RKO (cell line): ENCODE results near the gene ABI3BP.

Experiments used
- DNase-seq: peaks from one replicate; pipeline ENCODE4 v3.0.0-alpha.2; 2016; ENCODE audit warnings: low spot score

Gene ABI3BP

DNA sequence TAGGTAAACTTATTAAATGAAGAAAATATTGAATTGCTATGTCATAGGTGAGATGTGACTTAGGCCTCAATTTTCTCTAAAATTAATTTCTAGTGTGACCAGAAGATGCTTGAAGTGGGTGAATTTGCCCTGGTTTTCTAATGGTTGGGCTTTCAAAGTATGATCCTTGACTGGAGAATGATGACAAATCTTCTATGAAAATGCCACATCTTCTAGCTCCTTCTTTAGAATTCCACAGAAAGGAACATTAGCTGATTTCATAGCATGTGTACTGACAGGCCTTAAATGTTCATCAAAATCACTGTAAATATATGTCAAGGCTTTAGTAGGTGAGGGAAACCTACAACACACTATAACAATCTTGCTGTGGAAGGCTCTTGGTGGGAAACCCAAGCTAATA is 8.9 kb downstream of the ABI3BP start:
- no peak for DNase-seq

DNA sequence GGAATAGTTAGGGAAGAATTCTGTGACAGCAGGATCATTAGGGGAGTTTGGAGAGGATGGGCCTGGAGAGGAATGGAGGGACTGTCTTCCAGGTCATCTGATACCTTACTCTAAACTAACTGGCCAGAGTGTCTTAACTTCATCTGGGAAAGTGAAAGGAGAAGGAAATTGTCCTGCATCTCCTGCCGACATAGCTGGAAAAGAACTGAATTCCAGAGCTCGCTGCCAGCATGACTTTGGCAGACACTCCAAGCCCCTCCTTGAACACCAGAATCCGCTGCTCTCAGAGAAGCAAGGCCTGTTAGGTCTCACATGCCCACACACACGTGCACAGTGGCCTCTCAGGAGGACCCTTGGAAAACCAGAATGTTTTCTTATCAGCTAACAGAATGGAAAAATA is 10.5 kb downstream of the ABI3BP start:
- no peak for DNase-seq

DNA sequence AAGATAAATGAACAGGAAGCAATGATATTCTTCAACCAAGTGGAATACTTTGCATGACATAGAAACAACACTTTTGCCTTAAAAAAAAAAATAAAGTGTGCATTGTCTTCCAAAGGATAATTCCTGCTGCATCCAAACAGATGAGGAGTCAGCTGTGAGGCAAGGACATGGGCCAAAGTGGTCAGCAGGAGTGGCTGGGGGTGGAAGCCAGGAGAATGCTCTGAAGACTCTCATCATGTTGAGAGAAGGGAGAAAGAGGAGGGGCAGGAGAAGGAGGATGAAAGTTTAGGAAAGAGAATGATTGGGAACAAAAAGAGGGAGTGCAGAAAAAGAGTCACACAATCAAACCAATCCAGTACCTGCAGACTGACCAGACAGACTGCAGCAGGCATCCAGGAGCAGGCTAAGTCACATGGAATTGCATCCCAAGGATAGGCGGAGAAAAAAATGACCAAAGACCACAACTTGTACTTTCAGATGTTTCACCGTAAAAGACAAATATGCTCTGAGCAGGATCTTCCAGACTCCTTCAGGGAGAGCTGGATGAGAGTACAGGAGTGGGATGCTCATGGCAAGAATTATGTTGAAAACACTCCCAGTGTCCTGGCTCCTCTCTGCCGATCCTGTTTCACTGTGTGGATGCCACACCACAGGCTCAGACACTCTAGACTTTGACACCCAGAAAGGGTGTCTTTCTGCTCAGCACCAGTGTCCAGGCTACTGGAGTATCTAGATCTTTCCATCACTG is 11.9 kb downstream of the ABI3BP start:
- no peak for DNase-seq

DNA sequence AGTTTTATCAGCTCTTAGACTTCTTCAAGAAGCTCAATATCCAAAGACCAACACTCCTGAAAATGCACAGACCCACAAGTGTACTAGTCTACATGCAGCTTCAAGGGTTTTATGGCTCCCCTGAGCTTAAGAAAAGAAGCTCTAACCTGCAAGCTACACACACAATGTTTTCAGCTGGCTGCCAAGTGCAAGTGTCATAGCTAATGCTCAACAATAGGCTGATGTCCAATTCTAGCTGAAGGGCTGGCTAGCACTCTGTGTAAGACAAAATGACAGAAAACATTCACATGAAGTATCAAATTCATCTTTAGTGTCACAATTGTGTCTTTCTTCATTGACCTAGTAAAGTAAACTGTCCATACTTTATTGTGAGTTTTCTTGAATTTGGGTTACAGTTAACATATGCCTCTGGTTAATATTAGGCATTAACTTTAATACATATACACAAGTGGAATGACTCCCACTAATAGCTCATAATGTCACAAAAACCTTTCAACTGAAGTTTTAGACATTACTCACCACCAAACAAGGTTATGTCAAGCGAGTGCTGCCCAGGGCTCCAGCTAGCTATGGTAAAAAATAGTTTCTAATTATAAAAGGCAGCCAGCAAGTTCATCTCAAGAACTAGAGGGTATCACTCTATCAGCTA is 15.1 kb downstream of the ABI3BP start:
- no peak for DNase-seq

DNA sequence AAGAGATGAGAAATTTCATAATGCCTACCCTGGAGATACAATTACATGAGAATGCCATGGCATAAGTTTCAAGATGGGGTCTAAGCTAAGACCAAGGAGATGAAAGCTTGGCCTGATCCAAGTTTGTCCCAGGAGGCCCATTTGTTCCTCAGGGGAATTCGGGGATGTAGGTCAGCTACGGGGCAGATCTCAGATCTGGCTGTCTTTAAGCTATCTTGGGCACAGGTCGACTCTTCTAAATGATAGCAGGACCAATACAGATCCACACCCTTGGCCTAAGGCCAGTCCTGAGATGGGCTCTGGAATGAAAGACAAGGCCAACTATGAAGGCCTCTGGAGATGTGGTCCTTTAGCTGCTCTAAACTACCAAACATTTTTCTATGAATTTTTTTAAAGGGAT is 16.6 kb downstream of the ABI3BP start:
- DNase-seq = no peak

DNA sequence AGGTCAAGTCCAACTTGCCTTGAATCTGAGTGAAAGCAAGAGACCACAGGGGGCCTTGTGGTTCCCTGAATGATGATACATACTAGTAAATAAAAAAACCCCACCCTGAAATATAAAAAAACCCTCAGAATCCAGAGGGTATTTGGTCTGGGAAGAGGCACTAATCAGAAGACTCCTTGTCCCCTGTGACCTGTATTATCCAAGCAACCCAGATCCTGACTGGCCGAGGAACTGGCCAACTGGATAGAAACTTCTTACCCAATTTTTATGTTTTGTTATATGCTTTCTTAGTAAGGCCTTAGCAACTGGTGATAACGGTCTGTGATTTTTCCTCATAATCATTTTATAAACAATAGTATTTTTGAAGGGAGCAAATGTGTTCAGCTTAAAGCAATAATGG is 17.5 kb downstream of the ABI3BP start:
- no peak for DNase-seq

DNA sequence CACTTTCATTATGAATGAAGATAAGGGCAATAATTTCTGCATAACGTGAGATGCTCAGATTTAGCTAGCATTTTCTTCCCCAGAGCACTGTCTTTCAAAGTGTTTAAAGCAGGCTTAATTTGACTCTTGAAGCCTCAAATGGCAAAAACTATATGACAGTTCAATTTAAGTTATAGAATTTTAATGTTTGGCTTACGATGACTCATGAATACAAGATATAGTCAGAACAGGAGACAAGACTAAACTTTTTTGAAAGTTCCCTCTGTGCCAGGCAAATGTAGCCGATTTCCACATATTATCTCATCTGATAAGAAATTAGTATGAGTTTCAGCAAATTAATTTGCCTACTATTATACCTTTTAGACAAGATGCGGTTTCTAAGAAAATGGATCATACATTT is 19.6 kb downstream of the ABI3BP start:
- DNase-seq = no peak

DNA sequence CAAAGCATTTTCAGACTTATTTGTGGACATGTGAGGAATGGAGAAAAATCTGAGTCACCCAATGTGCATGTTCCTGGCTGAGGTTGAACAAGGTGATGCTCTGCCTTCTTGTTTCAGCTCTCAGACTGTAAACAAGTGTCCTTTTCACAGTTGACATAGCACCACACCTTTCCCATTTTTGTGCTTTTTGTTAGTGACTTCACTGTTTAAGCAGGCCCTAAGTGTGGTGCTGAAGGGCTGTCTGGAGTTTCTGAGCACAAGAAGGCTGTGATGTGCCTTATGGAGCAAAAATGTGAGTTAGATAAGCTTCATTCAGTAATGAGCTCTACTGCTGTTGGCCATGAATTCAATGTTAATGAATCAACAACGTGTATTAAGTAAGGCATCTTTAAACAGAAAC is 20.4 kb downstream of the ABI3BP start:
- DNase-seq = no peak

DNA sequence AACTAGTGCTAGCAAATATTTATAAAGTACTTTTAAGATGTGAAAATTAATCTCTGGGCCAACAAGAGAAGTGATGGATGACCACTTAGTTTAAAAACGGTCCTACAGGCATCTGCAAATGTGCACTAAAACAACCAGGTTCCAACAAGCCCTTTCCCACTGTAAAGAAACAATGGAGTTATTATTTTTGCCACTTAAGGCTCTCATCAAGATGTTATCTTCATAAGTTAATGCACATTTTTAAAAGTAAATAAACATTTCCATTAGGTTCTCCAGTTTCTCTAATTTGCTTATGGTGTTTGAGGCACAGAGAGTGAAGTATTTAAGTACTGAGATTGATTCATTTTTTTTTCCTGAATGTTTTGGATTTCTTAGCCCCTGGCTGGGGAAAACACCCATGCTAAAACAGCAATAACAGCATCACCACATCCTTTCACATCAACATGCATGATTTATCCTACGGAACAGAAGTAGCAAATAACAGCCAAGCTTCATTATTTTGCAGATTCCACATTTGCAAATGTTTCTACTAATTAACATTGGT is 20.8 kb downstream of the ABI3BP start:
- DNase-seq = no peak

DNA sequence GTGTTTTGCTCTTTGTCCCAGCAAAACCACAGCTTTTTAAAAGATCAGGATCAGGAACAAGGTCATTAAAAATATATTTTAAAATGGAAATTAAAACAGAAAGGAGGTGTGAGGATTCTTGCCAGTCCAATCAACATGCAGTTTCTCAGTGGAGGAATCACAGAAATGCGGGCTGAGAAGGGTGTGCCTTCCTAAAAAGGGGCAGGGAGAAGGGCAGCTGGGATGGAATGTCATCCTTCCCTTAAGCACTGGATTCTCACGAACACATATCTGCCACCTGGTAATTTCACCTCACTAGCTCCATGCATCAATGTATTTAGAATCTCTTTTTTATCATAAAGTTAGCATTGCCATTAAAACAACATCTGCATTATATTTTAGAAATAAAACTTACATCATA is 21.4 kb downstream of the ABI3BP start:
- DNase-seq = no peak

DNA sequence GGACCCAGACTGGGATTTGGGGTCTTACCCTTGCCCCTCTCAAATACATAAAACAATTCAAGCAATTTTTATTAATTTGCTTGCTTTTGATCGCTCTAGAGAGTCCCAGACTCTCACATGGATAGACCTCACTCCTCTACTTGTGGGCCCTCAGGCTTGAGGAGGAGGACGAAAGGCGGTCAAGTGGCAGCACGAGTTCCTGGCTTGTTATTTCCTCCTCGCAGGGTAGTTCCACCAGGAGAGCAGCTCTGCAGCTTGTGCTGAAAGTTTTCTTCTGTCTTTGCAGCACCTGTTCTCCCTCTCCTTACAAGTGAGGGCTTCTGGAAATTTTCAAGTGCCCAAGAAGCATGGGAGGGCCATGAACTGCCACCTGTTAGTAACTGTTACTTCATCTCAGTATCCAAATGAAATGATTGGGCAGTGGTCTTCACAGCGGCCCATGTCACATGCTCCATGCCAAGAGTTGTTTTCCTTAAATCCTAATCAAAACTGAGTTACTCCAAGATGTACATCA is 22.7 kb downstream of the ABI3BP start:
- no peak for DNase-seq

DNA sequence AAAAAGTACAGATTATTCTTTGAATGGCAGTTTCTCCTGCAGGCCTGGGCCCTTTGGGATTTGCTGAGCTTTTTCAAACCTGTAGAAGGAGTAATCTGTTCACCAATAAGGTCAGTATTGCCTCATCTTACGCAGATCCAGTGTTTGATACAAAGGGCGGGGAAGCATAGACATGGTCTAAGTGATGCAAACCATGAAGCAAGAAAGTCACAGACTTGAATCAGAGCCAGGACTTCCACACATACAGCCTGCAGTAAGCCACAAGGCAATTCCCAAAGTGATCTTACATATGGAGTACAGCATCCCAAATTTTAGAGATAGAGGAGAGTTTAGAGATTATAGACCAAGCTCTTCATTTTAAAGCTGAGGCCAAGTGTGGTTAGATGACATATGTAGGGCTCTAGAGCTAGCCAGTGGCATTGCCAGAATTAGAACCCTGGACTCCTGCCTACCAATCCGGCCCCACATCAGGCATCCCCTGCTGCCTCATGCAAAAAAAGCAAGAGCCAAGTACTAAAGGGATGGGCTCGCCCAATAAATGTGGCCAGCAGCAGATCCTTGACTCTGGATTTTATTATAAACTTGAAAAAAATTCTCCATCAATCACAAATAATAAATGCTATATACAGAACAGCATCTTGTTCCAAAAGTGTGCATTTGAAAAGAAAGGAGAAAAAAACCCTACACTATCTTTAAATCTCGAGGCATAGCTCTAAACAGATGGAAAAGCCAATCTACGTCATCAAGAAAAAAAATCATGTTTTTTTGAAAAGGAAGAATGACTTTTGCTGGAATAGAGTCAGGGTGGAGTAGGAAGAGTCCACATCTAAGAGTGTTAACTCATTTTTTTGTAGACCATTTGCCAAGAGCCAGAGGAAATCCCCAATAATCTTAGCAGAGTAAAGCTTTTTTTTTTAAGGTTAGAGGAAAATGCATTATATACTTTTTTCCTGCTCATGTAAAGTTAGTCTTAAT is 24.0 kb downstream of the ABI3BP start:
- DNase-seq = no peak

DNA sequence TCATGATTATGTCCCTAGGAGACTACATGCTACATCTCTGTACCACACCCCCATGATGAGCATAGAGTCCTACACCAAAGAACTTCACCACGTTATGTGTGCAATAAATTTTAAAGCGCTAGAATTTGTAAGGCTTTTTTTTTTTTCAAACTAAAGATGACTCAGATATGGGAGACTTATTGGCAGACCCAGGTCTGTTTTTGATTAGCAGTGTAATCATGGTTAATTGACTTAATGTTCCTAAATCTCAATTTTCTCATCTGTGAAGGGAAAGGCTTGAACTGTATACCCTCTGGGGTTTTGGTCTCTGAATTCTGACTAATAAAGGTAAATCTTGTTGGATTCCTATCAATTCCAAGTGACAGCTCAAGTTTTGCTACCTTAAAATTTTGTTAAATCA is 26.4 kb downstream of the ABI3BP start:
- no peak for DNase-seq

DNA sequence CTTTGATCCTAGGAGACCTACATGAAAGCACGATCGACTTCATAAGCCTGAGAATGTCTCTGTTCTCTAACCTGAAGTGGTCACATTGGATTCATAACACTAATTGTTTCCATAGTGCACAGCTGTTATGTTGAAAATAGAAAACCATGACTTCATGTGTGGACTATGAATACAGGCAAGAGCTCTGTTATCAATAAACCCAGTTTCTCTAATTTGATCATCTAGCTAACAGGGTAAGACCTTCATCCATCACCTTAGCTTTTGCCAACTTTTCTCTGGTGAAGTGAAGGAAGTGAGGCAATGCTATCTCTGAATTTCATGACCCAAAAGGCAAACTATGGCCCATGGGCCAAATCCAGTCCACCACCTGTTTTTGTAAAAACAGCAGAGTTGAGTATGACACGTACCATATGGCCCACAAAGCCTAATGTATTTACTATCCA is 27.2 kb downstream of the ABI3BP start:
- no peak for DNase-seq

DNA sequence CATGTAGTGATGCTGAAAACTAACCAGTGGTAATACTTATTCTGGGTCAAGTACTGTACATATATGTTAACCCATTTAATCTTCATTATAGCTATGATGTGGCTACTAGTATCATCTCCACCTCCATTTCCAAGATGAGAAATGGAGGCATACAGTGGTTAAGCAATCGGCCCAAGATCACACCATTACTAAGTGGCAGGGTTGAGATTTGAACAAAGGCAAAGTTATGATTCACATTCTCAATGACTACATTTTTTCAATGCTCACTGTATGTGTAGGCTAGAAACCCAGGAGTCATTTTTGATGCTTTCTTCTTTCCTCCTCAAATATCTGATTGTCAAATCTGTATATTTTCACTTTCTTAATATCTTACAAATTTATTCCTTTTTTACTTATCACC is 30.2 kb downstream of the ABI3BP start:
- DNase-seq = no peak

DNA sequence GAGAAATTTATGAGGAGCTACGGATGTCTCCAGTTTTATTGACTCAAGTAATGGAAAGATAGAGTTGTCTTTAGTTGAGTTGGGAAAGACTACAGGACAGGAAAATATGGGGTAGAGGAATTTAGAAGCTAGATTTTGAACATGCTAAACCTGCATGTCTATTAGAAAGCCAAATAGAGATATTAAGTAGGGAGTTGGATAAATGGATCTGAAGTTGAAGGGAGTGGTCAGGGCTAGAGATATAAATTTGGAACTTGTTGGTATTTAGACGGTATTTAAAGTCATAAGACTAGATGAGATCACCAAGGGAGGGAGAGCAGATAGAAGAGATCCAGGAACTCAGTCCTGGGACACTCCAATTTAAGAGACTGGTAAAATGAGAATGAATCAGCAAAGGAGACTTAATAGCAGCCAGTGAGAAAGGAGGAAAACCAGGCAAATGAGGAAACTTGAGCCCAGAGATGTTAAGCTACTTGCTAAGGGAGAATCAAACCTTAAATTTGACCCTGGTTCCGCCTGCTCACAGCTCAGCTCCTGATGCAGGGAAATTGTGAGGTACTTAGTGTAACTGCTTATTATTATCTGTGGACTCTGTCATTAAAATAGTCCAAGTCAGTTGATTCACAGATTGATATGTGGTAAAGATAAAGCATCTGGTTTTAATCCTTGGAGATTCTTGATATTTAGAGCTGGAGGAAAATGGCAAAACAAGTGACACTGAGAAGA is 35.8 kb downstream of the ABI3BP start:
- DNase-seq = no peak

DNA sequence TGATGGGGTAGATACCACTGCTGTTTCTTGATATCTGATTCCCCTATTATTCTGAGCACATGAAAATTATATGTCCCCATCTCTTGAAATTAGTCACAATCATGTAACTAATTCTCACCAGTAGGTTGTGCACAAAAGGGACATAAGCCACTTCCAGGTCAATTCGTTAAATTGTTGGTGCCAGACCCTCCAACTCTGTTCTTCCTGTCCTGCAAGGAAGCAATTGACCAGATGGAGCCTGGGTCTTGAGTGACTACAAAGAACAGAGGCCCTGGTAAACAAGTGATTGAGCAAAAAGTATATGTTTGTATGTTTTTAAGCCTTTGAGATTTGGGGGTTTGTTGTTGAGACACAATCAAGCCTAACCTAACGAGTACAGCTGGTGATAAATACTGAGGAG is 36.9 kb downstream of the ABI3BP start:
- DNase-seq = no peak

DNA sequence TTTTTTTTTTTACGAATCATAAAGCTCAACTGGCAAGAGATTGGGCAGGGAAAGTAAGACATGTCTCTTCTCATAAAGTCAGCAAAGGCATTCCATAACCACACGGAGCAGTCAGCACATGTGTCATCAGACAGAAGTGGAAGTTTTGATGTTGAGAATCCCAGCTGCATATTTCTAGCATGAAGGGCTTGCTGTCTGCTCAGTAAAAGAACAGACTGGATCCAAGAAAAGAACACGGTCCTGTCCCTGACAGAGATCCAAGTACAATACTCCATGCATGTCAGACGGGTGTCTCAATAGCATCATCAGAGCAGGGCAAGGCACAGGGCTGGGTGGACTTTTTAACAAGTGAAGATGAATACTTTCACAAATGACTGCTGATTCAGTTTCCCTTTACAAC is 38.2 kb downstream of the ABI3BP start:
- peak; percentile 34 for DNase-seq

DNA sequence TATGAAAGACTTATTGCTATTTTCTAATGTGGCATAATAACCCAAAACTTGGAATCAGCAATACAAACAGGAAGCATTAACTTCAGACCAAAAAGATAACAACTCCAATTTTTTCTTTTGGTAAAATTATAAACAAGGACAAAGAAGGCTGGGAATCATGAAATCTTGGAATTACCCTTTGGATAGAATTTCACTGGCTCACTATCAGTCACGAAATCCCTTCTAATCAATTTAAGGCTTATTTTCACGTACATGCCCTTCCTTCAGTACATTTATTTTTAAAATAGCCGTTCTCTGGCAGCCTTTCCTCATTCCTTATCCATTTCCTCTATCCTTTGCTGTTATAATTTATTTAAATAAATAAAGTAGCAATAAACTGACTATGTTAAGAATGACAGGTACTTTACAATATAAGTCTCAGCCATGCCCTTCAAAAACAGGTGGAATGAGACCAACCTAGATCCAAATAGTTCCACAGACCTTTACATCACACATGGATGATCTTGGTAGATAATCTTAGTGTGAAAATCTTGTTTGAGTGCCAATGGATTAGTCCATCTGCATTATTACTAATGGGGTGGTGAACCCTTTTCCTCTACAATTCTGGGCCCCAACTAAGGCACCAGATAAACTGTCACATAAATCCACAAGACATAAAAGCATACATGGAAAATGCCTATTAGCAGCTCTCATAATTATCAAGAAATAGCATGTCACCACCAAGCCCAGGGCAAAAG is 38.9 kb downstream of the ABI3BP start:
- DNase-seq = no peak

DNA sequence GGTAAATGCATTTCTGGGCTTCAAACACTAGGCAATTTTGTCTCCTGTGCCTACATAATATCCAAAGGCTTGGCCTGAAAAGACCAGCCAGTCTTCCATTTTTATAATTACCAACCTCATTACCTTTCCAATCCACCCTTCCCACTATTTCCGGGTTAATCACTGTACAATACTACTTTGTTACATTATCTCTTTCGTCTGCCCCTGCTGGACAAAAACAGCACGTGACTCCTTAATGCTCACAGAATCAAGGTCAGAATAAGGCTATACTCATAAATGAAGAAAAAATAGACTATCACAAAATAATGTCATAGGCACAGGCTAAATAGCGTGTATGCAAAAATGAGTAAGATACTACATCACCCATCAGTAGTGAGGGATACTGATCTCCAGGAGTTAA is 40.1 kb downstream of the ABI3BP start:
- no peak for DNase-seq

DNA sequence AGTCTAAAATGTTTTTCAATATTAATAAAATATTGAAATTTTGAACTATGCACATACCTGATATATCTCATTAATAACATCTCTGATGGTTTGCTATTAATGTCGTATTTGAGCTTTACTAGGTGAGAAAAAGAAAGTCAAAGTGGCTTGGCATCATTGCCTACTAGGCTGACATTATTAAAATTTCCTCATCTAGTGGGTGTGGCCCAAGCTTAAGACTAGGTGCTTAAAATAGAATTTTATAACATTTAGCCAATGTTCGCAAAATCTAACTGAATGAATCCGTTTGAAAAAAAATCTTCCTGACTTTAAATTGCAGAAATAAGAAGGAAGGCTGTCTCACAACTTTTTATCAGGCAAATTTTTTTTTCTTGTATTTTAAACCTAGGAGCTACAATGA is 46.1 kb downstream of the ABI3BP start:
- DNase-seq = no peak
